ENCODE data around the gene HSCB. TPM values are rescaled to one million over a fixed set of nuclear protein-coding genes. Genes with fewer than 3 reads are reported as not detected.
A peak's percentile ranks its signal among the peaks of the same experiment; 100 is the strongest.
"Not testable (repeated sequence)": the region's sequence is repeated elsewhere in the genome, so short reads cannot be mapped to it uniquely, and the experiment has no call there.

Gene HSCB
- total RNA-seq, 4 donors from 2014 or later, result 6.2 to 49.5 (median 12.1) TPM

GRCh38 chr22:28750471-28750881 is 8.6 kb downstream of the HSCB start:
- H3K27me3 ChIP-seq, result no peaks in the 10 kb centered on the region
- no peak for TF ChIP-seq CTCF (IDR thresholded peaks at IDR 0.05)
- no peak for TF ChIP-seq POLR2A (IDR thresholded peaks at IDR 0.05)
- no peaks in the 10 kb centered on the region for H3K4me1 ChIP-seq
- H3K9me3 ChIP-seq, result no peaks in the 10 kb centered on the region
- H3K27ac ChIP-seq, result no peak overlapping the region
- H3K4me3 ChIP-seq, result no peak overlapping the region
- H3K36me3 ChIP-seq, result peaks cover 0 to 29% (median 0%) of the 10 kb centered on the region in 3 donors
- DNase-seq, result no peak

- not testable (repeated sequence) for H3K27ac ChIP-seq, DNase-seq, H3K9me3 ChIP-seq, H3K4me3 ChIP-seq, H3K4me1 ChIP-seq, H3K27me3 ChIP-seq, H3K36me3 ChIP-seq
These were observed 12.7 kb downstream of the HSCB start for GRCh38 chr22:28754512-28754911.

- TF ChIP-seq CTCF (IDR thresholded peaks at IDR 0.05), result no peak
- TF ChIP-seq POLR2A (IDR thresholded peaks at IDR 0.05), result no peak
- H3K27me3 ChIP-seq, result no peaks in the 10 kb centered on the region
- H3K27ac ChIP-seq, result peak overlapping the region in 2 of 4 donors; percentile 3 to 55
These were observed 18.2 kb downstream of the HSCB start for GRCh38 chr22:28759861-28760560.

GRCh38 chr22:28761449-28761755 is 19.6 kb downstream of the HSCB start:
- Histone ChIP-seq H3K4me3 (no peak overlapping the region), H3K4me1 (no peaks in the 10 kb centered on the region), H3K27me3 (no peaks in the 10 kb centered on the region), H3K27ac (no peak overlapping the region), H3K36me3 (no peaks in the 10 kb centered on the region), H3K9me3 (no peaks in the 10 kb centered on the region)
- no peak for DNase-seq
- TF ChIP-seq POLR2A (IDR thresholded peaks at IDR 0.05) (no peak), CTCF (IDR thresholded peaks at IDR 0.05) (no peak)

More at GRCh38 chr22:28759861-28760560, 18.2 kb downstream of the HSCB start:
- Histone ChIP-seq H3K4me3 (no peak overlapping the region), H3K36me3 (no peaks in the 10 kb centered on the region), H3K9me3 (no peaks in the 10 kb centered on the region), H3K4me1 (no peaks in the 10 kb centered on the region)
- DNase-seq, result no peak

GRCh38 chr22:28762000-28762399 is 20.2 kb downstream of the HSCB start:
- DNase-seq, result not testable (repeated sequence)

GRCh38 chr22:28766628-28767027 is 24.8 kb downstream of the HSCB start:
- DNase-seq, result no peak
- no peaks in the 10 kb centered on the region for H3K9me3 ChIP-seq
- TF ChIP-seq POLR2A (IDR thresholded peaks at IDR 0.05), result no peak
- no peak for TF ChIP-seq CTCF (IDR thresholded peaks at IDR 0.05)
- H3K27ac ChIP-seq, result no peak overlapping the region
- H3K36me3 ChIP-seq, result no peaks in the 10 kb centered on the region
- H3K27me3 ChIP-seq, result no peaks in the 10 kb centered on the region
- H3K4me1 ChIP-seq, result no peaks in the 10 kb centered on the region
- H3K4me3 ChIP-seq, result no peak overlapping the region

More at GRCh38 chr22:28762000-28762399, 20.2 kb downstream of the HSCB start:
- not testable (repeated sequence) for H3K27ac ChIP-seq, H3K27me3 ChIP-seq, H3K36me3 ChIP-seq, H3K4me3 ChIP-seq, H3K9me3 ChIP-seq, H3K4me1 ChIP-seq

Data from Peyer's patch (tissue), 4 donors.